GM12878 (cell line): Measurements from ENCODE around the gene MAPK8IP1. TPM values are rescaled to one million over a fixed set of nuclear protein-coding genes. Genes with fewer than 3 reads are reported as not detected.

ENCODE experiments used
- ATF7 ChIP-seq: fragments of 450-650 bp; IDR thresholded peaks from 2 replicates; pipeline ENCODE4 v1.6.1; 2016; ENCODE audit warnings: low read depth, mild to moderate bottlenecking
- ETV6 ChIP-seq, 2 experiments: fragments of 450-650 bp in 1 of 2; IDR thresholded peaks in 1 of 2; conservative IDR thresholded peaks in 1 of 2; 2 replicates each; pipeline ENCODE4 v1.6.1; 2014; ENCODE audit warnings: antibody characterized with exemption in 1 of 2, borderline replicate concordance in 1 of 2, low read depth in 1 of 2, mild to moderate bottlenecking in 1 of 2, moderate library complexity in 1 of 2
- FOXM1 ChIP-seq: IDR thresholded peaks from 2 replicates; pipeline ENCODE4 v1.6.1; 2012; ENCODE audit warnings: low read depth, mild to moderate bottlenecking, inconsistent platforms, low read length, moderate library complexity
- GATAD2B ChIP-seq: fragments of 450-650 bp; conservative IDR thresholded peaks from 2 replicates; pipeline ENCODE4 v1.6.1; 2017; ENCODE audit warnings: low read depth, mild to moderate bottlenecking, moderate library complexity
- JUNB ChIP-seq: IDR thresholded peaks from 2 replicates; pipeline ENCODE4 v1.6.1; 2016; ENCODE audit warnings: antibody characterized with exemption, mild to moderate bottlenecking
- KAT2A ChIP-seq: conservative IDR thresholded peaks from 2 replicates; pipeline ENCODE4 v1.6.1; 2011; ENCODE audit warnings: low read depth, low read length; ENCODE audit not compliant: control insufficient read depth
- LARP7 ChIP-seq: fragments of 450-650 bp; IDR thresholded peaks from 2 replicates; pipeline ENCODE4 v1.6.1; 2017; ENCODE audit warnings: mild to moderate bottlenecking
- MLLT1 ChIP-seq: fragments of 450-650 bp; IDR thresholded peaks from 2 replicates; pipeline ENCODE4 v1.6.1; 2016; ENCODE audit warnings: mild to moderate bottlenecking
- NFXL1 ChIP-seq: fragments of 450-650 bp; IDR thresholded peaks from 2 replicates; pipeline ENCODE4 v1.6.1; 2017; ENCODE audit warnings: antibody characterized with exemption, mild to moderate bottlenecking, borderline replicate concordance
- NKRF ChIP-seq: fragments of 450-650 bp; conservative IDR thresholded peaks from 2 replicates; pipeline ENCODE4 v1.6.1; 2017; ENCODE audit warnings: mild to moderate bottlenecking, moderate library complexity
- NR2F1 ChIP-seq: fragments of 450-650 bp; conservative IDR thresholded peaks from 2 replicates; pipeline ENCODE4 v1.6.1; 2017; ENCODE audit warnings: mild to moderate bottlenecking
- POLR2AphosphoS2 ChIP-seq: IDR thresholded peaks from 2 replicates; pipeline ENCODE4 v1.6.1; 2011; ENCODE audit warnings: low read depth, mild to moderate bottlenecking, low read length, improper control_type of control experiment, moderate library complexity
- POU2F2 ChIP-seq: IDR thresholded peaks from 3 replicates; pipeline ENCODE4 v1.6.1; 2011; ENCODE audit warnings: low read depth, mild to moderate bottlenecking, low read length, borderline replicate concordance
- RAD51 ChIP-seq: fragments of 450-650 bp; IDR thresholded peaks from 2 replicates; pipeline ENCODE4 v1.6.1; 2016; ENCODE audit warnings: moderate library complexity, mild to moderate bottlenecking, inconsistent platforms
- REST ChIP-seq: IDR thresholded peaks from 2 replicates; pipeline ENCODE4 v1.6.1; 2012; ENCODE audit warnings: mild to moderate bottlenecking, low read depth, low read length
- SMAD5 ChIP-seq: IDR thresholded peaks from 2 replicates; pipeline ENCODE4 v1.6.1; 2016; ENCODE audit warnings: antibody characterized with exemption, low read depth
- SMC3 ChIP-seq: IDR thresholded peaks from 2 replicates; pipeline ENCODE4 v1.6.1; 2011; ENCODE audit warnings: low read length, improper control_type of control experiment, borderline replicate concordance
- STAT1 ChIP-seq: fragments of 450-650 bp; conservative IDR thresholded peaks from 2 replicates; pipeline ENCODE4 v1.6.1; 2014; ENCODE audit warnings: antibody characterized with exemption, mild to moderate bottlenecking
- ZNF24 ChIP-seq: fragments of 450-650 bp; IDR thresholded peaks from 2 replicates; pipeline ENCODE4 v1.6.1; 2017; ENCODE audit warnings: antibody characterized with exemption, mild to moderate bottlenecking
- polyA plus RNA-seq, 11 experiments: library from polyadenylated mRNA; depleted of rRNA in 4 of 11; unstranded in 6 of 11; stranded (reverse) in 5 of 11; fragments of >200 nt; fragmentation: Nextera tagmentation in 4 of 11; fragmentation: Illumina TruSeq in 1 of 11; extraction: Ambion mirVana in 4 of 11; extraction: Trizol in 1 of 11; gene quantifications; 1 replicate in 1 of 11; 2 replicates in 10 of 11; pipeline versions ENCODE4 v1.2.1 to v1.2.3, GENCODE V29; 2011 to 2016; ENCODE audit warnings: inconsistent platforms in 2 of 11, missing spikeins in 2 of 11, low read depth in 1 of 11
- total RNA-seq, 4 experiments: library from RNA; depleted of rRNA in 3 of 4; stranded (reverse); fragments of >200 nt in 3 of 4; fragmentation: Illumina TruSeq in 1 of 4; extraction: Trizol in 1 of 4; gene quantifications; 2 replicates each; pipeline versions ENCODE4 v1.2.1 to v1.2.3, GENCODE V29; 2013 to 2021
- TF ChIP-seq, protein P1 (sequence below): fragments of 450-650 bp; IDR thresholded peaks from 2 replicates; pipeline ENCODE4 v1.6.1; 2017; ENCODE audit warnings: mild to moderate bottlenecking, moderate library complexity

Gene MAPK8IP1
- total and polyA plus RNA-seq, 10 of the 15 experiments (the other 5 are each of a cell fraction or from before 2014, with no cell fraction given): 0.04 to 0.44 (median 0.11) TPM; not detected in 2

- TF ChIP-seq NKRF (no peak), NR2F1 (no peak), FOXM1 (no peak), GATAD2B (no peak), REST (peak; percentile 89), STAT1 (no peak), SMAD5 (no peak), JUNB (no peak), NFXL1 (no peak), SMC3 (no peak), RAD51 (no peak), MLLT1 (no peak), ATF7 (no peak), KAT2A (no peak), LARP7 (0 out of 2 replicates have a peak, but pooled peaks have one; percentile 45), ZNF24 (no peak), ETV6 (conservative IDR thresholded peaks at IDR 0.05 in 1 of 2, IDR thresholded peaks at IDR 0.05 in 1 of 2; ENCODE audit: borderline replicate concordance in 1 of 2, low read depth in 1 of 2) (no peak), POLR2AphosphoS2 (no peak), POU2F2 (no peak)
- TF ChIP-seq, protein P1, sequence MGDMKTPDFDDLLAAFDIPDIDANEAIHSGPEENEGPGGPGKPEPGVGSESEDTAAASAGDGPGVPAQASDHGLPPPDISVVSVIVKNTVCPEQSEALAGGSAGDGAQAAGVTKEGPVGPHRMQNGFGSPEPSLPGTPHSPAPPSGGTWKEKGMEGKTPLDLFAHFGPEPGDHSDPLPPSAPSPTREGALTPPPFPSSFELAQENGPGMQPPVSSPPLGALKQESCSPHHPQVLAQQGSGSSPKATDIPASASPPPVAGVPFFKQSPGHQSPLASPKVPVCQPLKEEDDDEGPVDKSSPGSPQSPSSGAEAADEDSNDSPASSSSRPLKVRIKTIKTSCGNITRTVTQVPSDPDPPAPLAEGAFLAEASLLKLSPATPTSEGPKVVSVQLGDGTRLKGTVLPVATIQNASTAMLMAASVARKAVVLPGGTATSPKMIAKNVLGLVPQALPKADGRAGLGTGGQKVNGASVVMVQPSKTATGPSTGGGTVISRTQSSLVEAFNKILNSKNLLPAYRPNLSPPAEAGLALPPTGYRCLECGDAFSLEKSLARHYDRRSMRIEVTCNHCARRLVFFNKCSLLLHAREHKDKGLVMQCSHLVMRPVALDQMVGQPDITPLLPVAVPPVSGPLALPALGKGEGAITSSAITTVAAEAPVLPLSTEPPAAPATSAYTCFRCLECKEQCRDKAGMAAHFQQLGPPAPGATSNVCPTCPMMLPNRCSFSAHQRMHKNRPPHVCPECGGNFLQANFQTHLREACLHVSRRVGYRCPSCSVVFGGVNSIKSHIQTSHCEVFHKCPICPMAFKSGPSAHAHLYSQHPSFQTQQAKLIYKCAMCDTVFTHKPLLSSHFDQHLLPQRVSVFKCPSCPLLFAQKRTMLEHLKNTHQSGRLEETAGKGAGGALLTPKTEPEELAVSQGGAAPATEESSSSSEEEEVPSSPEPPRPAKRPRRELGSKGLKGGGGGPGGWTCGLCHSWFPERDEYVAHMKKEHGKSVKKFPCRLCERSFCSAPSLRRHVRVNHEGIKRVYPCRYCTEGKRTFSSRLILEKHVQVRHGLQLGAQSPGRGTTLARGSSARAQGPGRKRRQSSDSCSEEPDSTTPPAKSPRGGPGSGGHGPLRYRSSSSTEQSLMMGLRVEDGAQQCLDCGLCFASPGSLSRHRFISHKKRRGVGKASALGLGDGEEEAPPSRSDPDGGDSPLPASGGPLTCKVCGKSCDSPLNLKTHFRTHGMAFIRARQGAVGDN: no peak
Observed at GRCh38 chr11:45885274-45885920, at the start of gene MAPK8IP1 (continued).
